Measurements from ENCODE around the gene TRAF6. TPM values are rescaled to one million over a fixed set of nuclear protein-coding genes. Genes with fewer than 3 reads are reported as not detected.
"Not testable (repeated sequence)": the region's sequence is repeated elsewhere in the genome, so short reads cannot be mapped to it uniquely, and the experiment has no call there.

Gene TRAF6
- total and polyA plus RNA-seq, 11 donors: 2.7 to 17.4 (median 12.8) TPM

GRCh38 chr11:36487619-36488018 is 22.5 kb downstream of the TRAF6 start:
- H3K27me3 ChIP-seq: no peaks in the 10 kb centered on the region
- peak in 1 of 4 donors; percentile 53 for ATAC-seq
- no peak overlapping the region for H3K4me3 ChIP-seq
- TF ChIP-seq CTCF (IDR thresholded peaks at IDR 0.05) (no peak), POLR2A (IDR thresholded peaks at IDR 0.05) (no peak)
- H3K4me1 ChIP-seq: peaks cover 0 to 32% (median 15%) of the 10 kb centered on the region in 12 donors
- intact Hi-C loops (cut with DNase I): no loop called here
- DNase-seq: no peak
- H3K27ac ChIP-seq: peak overlapping the region in 10 of 12 donors; percentile 23 to 81 (median 44)
- H3K36me3 ChIP-seq: peaks cover 0 to 91% (median 81%) of the 10 kb centered on the region in 9 donors
- H3K9me3 ChIP-seq: no peaks in the 10 kb centered on the region
- WGBS, 4 donors: 56 to 60% (median 57%) methylated on average over 4 of the region's 4 CpGs

GRCh38 chr11:36485298-36486002 is 24.6 kb downstream of the TRAF6 start:
- TF ChIP-seq POLR2A (IDR thresholded peaks at IDR 0.05): no peak
- no peak for TF ChIP-seq CTCF (IDR thresholded peaks at IDR 0.05)
- no peak for DNase-seq
- Histone ChIP-seq H3K4me3 (no peak overlapping the region), H3K27me3 (no peaks in the 10 kb centered on the region), H3K4me1 (peaks cover 0 to 32% (median 17%) of the 10 kb centered on the region in 12 donors), H3K36me3 (peaks cover 0 to 69% (median 60%) of the 10 kb centered on the region in 9 donors), H3K9me3 (no peaks in the 10 kb centered on the region), H3K27ac (no peak overlapping the region)
- peak in 2 of 4 donors; percentile 35 to 46 for ATAC-seq
- intact Hi-C loops (cut with DNase I): no loop called here
- 73 to 83% (median 76%) methylated on average over 6 of the region's 6 CpGs for WGBS, 4 donors

GRCh38 chr11:36483042-36483441 is 27.0 kb downstream of the TRAF6 start:
- peaks cover 0 to 46% (median 37%) of the 10 kb centered on the region in 9 donors for H3K36me3 ChIP-seq
- H3K27me3 ChIP-seq; H3K4me3 ChIP-seq; intact Hi-C loops (cut with DNase I); DNase-seq; H3K27ac ChIP-seq; ATAC-seq; H3K9me3 ChIP-seq: not testable (repeated sequence)
- WGBS, 4 donors: 86 to 95% (median 92%) methylated on average over 3 of the region's 4 CpGs
- peaks cover 0 to 28% (median 15%) of the 10 kb centered on the region in 12 donors for H3K4me1 ChIP-seq

GRCh38 chr11:36480833-36481232 is 29.2 kb downstream of the TRAF6 start:
- DNase-seq (no peak), ATAC-seq (peak in 2 of 4 donors; percentile 51 to 58)
- H3K27me3 ChIP-seq: no peaks in the 10 kb centered on the region
- no peaks in the 10 kb centered on the region for H3K9me3 ChIP-seq
- intact Hi-C loops (cut with DNase I): no loop called here
- H3K27ac ChIP-seq: peak overlapping the region in 1 of 12 donors; percentile 6
- H3K36me3 ChIP-seq: peaks cover 0 to 31% (median 23%) of the 10 kb centered on the region in 9 donors
- H3K4me3 ChIP-seq: no peak overlapping the region
- peaks cover 0 to 17% (median 6%) of the 10 kb centered on the region in 12 donors for H3K4me1 ChIP-seq
- TF ChIP-seq POLR2A (IDR thresholded peaks at IDR 0.05) (no peak), CTCF (IDR thresholded peaks at IDR 0.05) (no peak)

All from heart left ventricle (tissue), 16 donors.